H9 (cell line): ENCODE data around the gene MPL. TPM values are rescaled to one million over a fixed set of nuclear protein-coding genes. Genes with fewer than 3 reads are reported as not detected.
A peak's percentile ranks its signal among the peaks of the same experiment; 100 is the strongest.

Experiments used
- DNase-seq: peaks from one replicate; pipeline ENCODE4 v3.0.0-alpha.2; 2017
- H2AFZ ChIP-seq: one replicate; pipeline ENCODE4 v1.6.1; 2013; ENCODE audit warnings: mild to moderate bottlenecking, low read length, control low read depth, moderate library complexity
- H2AK5ac ChIP-seq: 2 replicates; pipeline ENCODE4 v1.6.1; 2013; ENCODE audit warnings: low read length, control low read depth, mixed read lengths; ENCODE audit not compliant: insufficient read length
- H2BK120ac ChIP-seq: one replicate; pipeline ENCODE4 v1.6.1; 2013; ENCODE audit warnings: low read depth, mild to moderate bottlenecking, low read length, control low read depth, inconsistent platforms; ENCODE audit not compliant: poor library complexity, severe bottlenecking
- H2BK12ac ChIP-seq: 2 replicates; pipeline ENCODE4 v1.6.1; 2013; ENCODE audit warnings: low read length, control low read depth, mixed read lengths, low read depth; ENCODE audit not compliant: insufficient read length
- H2BK15ac ChIP-seq: 2 replicates; pipeline ENCODE4 v1.6.1; 2013; ENCODE audit warnings: low read depth, low read length, control low read depth
- H2BK20ac ChIP-seq: one replicate; pipeline ENCODE4 v1.6.1; 2013; ENCODE audit warnings: low read depth, mild to moderate bottlenecking, low read length, control low read depth, inconsistent platforms; ENCODE audit not compliant: poor library complexity, severe bottlenecking
- H2BK5ac ChIP-seq: 2 replicates; pipeline ENCODE4 v1.6.1; 2013; ENCODE audit warnings: low read length, control low read depth, mixed read lengths; ENCODE audit not compliant: insufficient read length
- H3K14ac ChIP-seq: 2 replicates; pipeline ENCODE4 v1.6.1; 2013; ENCODE audit warnings: low read length, control low read depth; ENCODE audit not compliant: insufficient read depth
- H3K18ac ChIP-seq: 2 replicates; pipeline ENCODE4 v1.6.1; 2013; ENCODE audit warnings: low read depth, mild to moderate bottlenecking, mixed read lengths, low read length, control low read depth; ENCODE audit not compliant: insufficient read length
- H3K23ac ChIP-seq: 2 replicates; pipeline ENCODE4 v1.6.1; 2013; ENCODE audit warnings: low read length, control low read depth, mixed read lengths, low read depth; ENCODE audit not compliant: insufficient read length
- H3K23me2 ChIP-seq: 2 replicates; pipeline ENCODE4 v1.6.1; 2013; ENCODE audit warnings: low read depth, mild to moderate bottlenecking, mixed read lengths, low read length, control low read depth; ENCODE audit not compliant: insufficient read length, poor library complexity, severe bottlenecking
- H3K27ac ChIP-seq: 2 replicates; pipeline ENCODE4 v1.5.1; 2013; ENCODE audit warnings: low read length, control low read depth, mixed read lengths, low read depth; ENCODE audit not compliant: insufficient read length
- H3K27me3 ChIP-seq: 2 replicates; pipeline ENCODE4 v1.6.1; 2013; ENCODE audit warnings: low read length, control low read depth, inconsistent platforms; ENCODE audit not compliant: insufficient read depth
- H3K4ac ChIP-seq: 2 replicates; pipeline ENCODE4 v1.6.1; 2013; ENCODE audit warnings: low read depth, mild to moderate bottlenecking, control low read depth, inconsistent platforms, low read length, moderate library complexity
- H3K4me1 ChIP-seq: 2 replicates; pipeline ENCODE4 v1.6.1; 2013; ENCODE audit warnings: low read length, control low read depth, inconsistent platforms; ENCODE audit not compliant: insufficient read depth
- H3K4me2 ChIP-seq: 2 replicates; pipeline ENCODE4 v1.6.1; 2013; ENCODE audit warnings: low read length, control low read depth, mixed read lengths; ENCODE audit not compliant: insufficient read length, insufficient read depth
- H3K56ac ChIP-seq: 2 replicates; pipeline ENCODE4 v1.6.1; 2013; ENCODE audit warnings: low read depth, mild to moderate bottlenecking, mixed read lengths, low read length, control low read depth; ENCODE audit not compliant: insufficient read length
- H3K79me1 ChIP-seq: 2 replicates; pipeline ENCODE4 v1.6.1; 2013; ENCODE audit warnings: low read depth, mild to moderate bottlenecking, moderate library complexity, low read length, control low read depth, inconsistent platforms; ENCODE audit not compliant: insufficient read depth, poor library complexity, severe bottlenecking
- H3K79me2 ChIP-seq: 2 replicates; pipeline ENCODE4 v1.6.1; 2013; ENCODE audit warnings: low read length, control low read depth, inconsistent platforms; ENCODE audit not compliant: insufficient read depth
- H3K9ac ChIP-seq: 2 replicates; pipeline ENCODE4 v1.6.1; 2013; ENCODE audit warnings: low read length, control low read depth, mixed read lengths; ENCODE audit not compliant: insufficient read length; ENCODE audit errors: extremely low read depth
- H3K9me3 ChIP-seq: one replicate; pipeline ENCODE4 v1.6.1; 2013; ENCODE audit warnings: low read depth, low read length, inconsistent platforms; ENCODE audit not compliant: control insufficient read depth
- H3T11ph ChIP-seq: one replicate; pipeline ENCODE4 v1.6.1; 2013; ENCODE audit warnings: mild to moderate bottlenecking, low read length, control low read depth, inconsistent platforms
- H4K20me1 ChIP-seq: one replicate; pipeline ENCODE4 v1.6.1; 2013; ENCODE audit not compliant: control insufficient read depth, insufficient read length, insufficient read depth
- H4K5ac ChIP-seq: 2 replicates; pipeline ENCODE4 v1.6.1; 2013; ENCODE audit warnings: low read depth, mild to moderate bottlenecking, mixed read lengths, low read length, control low read depth; ENCODE audit not compliant: insufficient read length
- H4K8ac ChIP-seq: replicated peaks from 2 replicates; pipeline ENCODE4 v1.6.1; 2013; ENCODE audit warnings: low read length, control low read depth, mixed read lengths, low read depth; ENCODE audit not compliant: insufficient read length
- H4K91ac ChIP-seq: 2 replicates; pipeline ENCODE4 v1.6.1; 2013; ENCODE audit warnings: low read depth, mild to moderate bottlenecking, moderate library complexity, mixed read lengths, low read length, control low read depth; ENCODE audit not compliant: insufficient read length
- H3K27ac Mint-ChIP-seq, 3 experiments: 2 replicates in 2 of 3; 3 replicates in 1 of 3; pipeline ENCODE4 v1.8.0; 2020 to 2021; ENCODE audit warnings: mixed read lengths in 3 of 3, mild to moderate bottlenecking in 1 of 3, moderate library complexity in 1 of 3
- H3K27me3 Mint-ChIP-seq: 2 replicates; pipeline ENCODE4 v1.8.0; 2021; ENCODE audit warnings: low read depth, mild to moderate bottlenecking, moderate library complexity, mixed read lengths
- H3K36me3 Mint-ChIP-seq, 3 experiments: 2 replicates in 2 of 3; 3 replicates in 1 of 3; pipeline ENCODE4 v1.8.0; 2020 to 2021; ENCODE audit warnings: low read depth in 3 of 3, mixed read lengths in 3 of 3; ENCODE audit not compliant: insufficient read depth in 1 of 3
- H3K4me1 Mint-ChIP-seq, 2 experiments: 2 replicates each; pipeline ENCODE4 v1.8.0; 2020; ENCODE audit warnings: mixed read lengths in 2 of 2
- H3K4me3 Mint-ChIP-seq, 2 experiments: 2 replicates in 1 of 2; 3 replicates in 1 of 2; pipeline ENCODE4 v1.8.0; 2020 to 2021; ENCODE audit warnings: mild to moderate bottlenecking in 2 of 2, mixed read lengths in 2 of 2, moderate library complexity in 1 of 2
- H3K9me3 Mint-ChIP-seq, 2 experiments: 2 replicates in 1 of 2; 3 replicates in 1 of 2; pipeline ENCODE4 v1.8.0; 2020; ENCODE audit warnings: mild to moderate bottlenecking in 2 of 2, mixed read lengths in 2 of 2, moderate library complexity in 1 of 2
- CTCF ChIP-seq: fragments of 200-600 bp; sonication (generic); conservative IDR thresholded peaks from 3 replicates; pipeline ENCODE4 v1.8.0; 2021; ENCODE audit warnings: antibody characterized with exemption, mild to moderate bottlenecking
- WGBS: extraction: QIAGEN DNeasy Blood & Tissue Kit; methylation state at CpG from one replicate; pipeline ENCODE4 v1.1.7; 2013; ENCODE audit warnings: missing lambda C conversion rate, low lambda C conversion rate, mixed read lengths; ENCODE audit not compliant: insufficient read length; ENCODE audit errors: extremely low coverage; 5-methylcytosine and 5-hydroxymethylcytosine counted together
- total RNA-seq: library from RNA; stranded (reverse); gene quantifications from 2 replicates; pipeline ENCODE4 v1.2.1, GENCODE V29; 2021

MPL gene
- total RNA-seq, 1 experiment from 2014 or later: not detected

GRCh38 chr1:43358746-43359693 lies 21.4 kb downstream of the MPL start, which contains the start of gene CDC20:
Gene CDC20, plus strand, starts transcription at chr1:43358981. Its CDS starts 235 bp downstream, at chr1:43359216.
- Mint-ChIP-seq H3K9me3 (no peaks in the 10 kb centered on the region; a peak in 2 of 5 replicates), H3K27me3 (no peaks in the 10 kb centered on the region; the same call in 1 of the 2 replicates), H3K36me3 (peaks cover 40 to 54% (median 46%) of the 10 kb centered on the region in 3 experiments), H3K4me3 (peak within 1 kb of the TSS; percentile 91 to 92), H3K27ac (peak within 1 kb of the TSS; percentile 99), H3K4me1 (peaks cover 29 to 33% of the 10 kb centered on the region in 2 experiments)
- Histone ChIP-seq H3K56ac (peak within 1 kb of the TSS; percentile 70), H2AK5ac (no peak within 1 kb of the TSS), H2BK5ac (peak within 1 kb of the TSS; percentile 4), H3K27me3 (no peaks in the 10 kb centered on the region), H3K23me2 (peaks cover 5% of the 10 kb centered on the region), H3K4me1 (peaks cover 6% of the 10 kb centered on the region; the same call in 1 of the 2 replicates), H3K27ac (peak within 1 kb of the TSS; percentile 8), H3K18ac (peak within 1 kb of the TSS; percentile 81), H3K9me3 (no peaks in the 10 kb centered on the region), H2BK20ac (no peak within 1 kb of the TSS), H3T11ph (no peak within 1 kb of the TSS), H2BK12ac (no peak within 1 kb of the TSS), H3K23ac (no peak within 1 kb of the TSS), H4K5ac (no peak within 1 kb of the TSS), H4K8ac (no peak within 1 kb of the TSS), H3K79me1 (peaks cover 14% of the 10 kb centered on the region), H3K4me2 (peak within 1 kb of the TSS; percentile 95), H2BK15ac (no peak within 1 kb of the TSS), H3K4ac (no peak within 1 kb of the TSS; the same call in none of the 2 replicates), H2AFZ (no peak within 1 kb of the TSS), H2BK120ac (no peak within 1 kb of the TSS), H3K79me2 (peaks cover 15% of the 10 kb centered on the region; the same call in 1 of the 2 replicates), H3K9ac (peak within 1 kb of the TSS; percentile 86), H4K91ac (no peak within 1 kb of the TSS), H3K14ac (peak within 1 kb of the TSS; percentile 89), H4K20me1 (no peaks in the 10 kb centered on the region)
- WGBS: no CpG with 5 or more reads among the region's 59 CpGs
- DNase-seq: peak; percentile 99
- TF ChIP-seq CTCF: no peak
